HepG2 (cell line): ENCODE results near the gene RTKN2. TPM values are rescaled to one million over a fixed set of nuclear protein-coding genes. Genes with fewer than 3 reads are reported as not detected.
A peak's percentile ranks its signal among the peaks of the same experiment; 100 is the strongest.

ENCODE experiments used
- FOSL2 ChIP-seq: sonication (generic); formaldehyde crosslinking; IDR thresholded peaks from 2 replicates; pipeline ENCODE4 v1.4.0; 2020; ENCODE audit warnings: missing genetic modification reagents
- MED13 ChIP-seq: sonication (generic); formaldehyde crosslinking; IDR thresholded peaks from 2 replicates; pipeline ENCODE4 v1.5.0; 2020; ENCODE audit warnings: missing genetic modification reagents
- MTF1 ChIP-seq: sonication (generic); formaldehyde crosslinking; IDR thresholded peaks from 2 replicates; pipeline ENCODE4 v1.5.0; 2020; ENCODE audit warnings: missing genetic modification reagents
- SRY ChIP-seq: sonication (generic); formaldehyde crosslinking; IDR thresholded peaks from 2 replicates; pipeline ENCODE4 v1.8.0; 2022; ENCODE audit warnings: mild to moderate bottlenecking, missing genetic modification reagents
- THAP8 ChIP-seq: sonication (generic); formaldehyde crosslinking; IDR thresholded peaks from 2 replicates; pipeline ENCODE4 v1.5.1; 2020; ENCODE audit warnings: missing genetic modification reagents, mild to moderate bottlenecking, borderline replicate concordance
- ZBTB40 ChIP-seq, 2 experiments: fragments of 450-650 bp in 1 of 2; sonication (generic) in 1 of 2; formaldehyde crosslinking in 1 of 2; IDR thresholded peaks; 2 replicates each; pipeline versions ENCODE4 v1.6.1 to v1.8.0; 2016 to 2022; ENCODE audit warnings: antibody characterized with exemption in 1 of 2, mild to moderate bottlenecking in 1 of 2, missing genetic modification reagents in 1 of 2
- ZBTB43 ChIP-seq: sonication (generic); formaldehyde crosslinking; conservative IDR thresholded peaks from 2 replicates; pipeline ENCODE4 v1.4.0; 2020; ENCODE audit warnings: missing genetic modification reagents
- ZBTB7B ChIP-seq: sonication (generic); formaldehyde crosslinking; IDR thresholded peaks from 2 replicates; pipeline ENCODE4 v1.4.0; 2020; ENCODE audit warnings: missing genetic modification reagents
- ZKSCAN1 ChIP-seq: fragments of 150-350 bp; IDR thresholded peaks from 2 replicates; pipeline ENCODE4 v1.6.1; 2014; ENCODE audit warnings: low read length
- ZNF160 ChIP-seq: sonication (generic); formaldehyde crosslinking; IDR thresholded peaks from 2 replicates; pipeline ENCODE4 v1.8.0; 2022; ENCODE audit warnings: mild to moderate bottlenecking, inconsistent platforms, missing genetic modification reagents
- ZNF17 ChIP-seq: sonication (generic); formaldehyde crosslinking; IDR thresholded peaks from 2 replicates; pipeline ENCODE4 v1.5.0; 2020; ENCODE audit warnings: mild to moderate bottlenecking, missing genetic modification reagents
- ZNF207 ChIP-seq: fragments of 450-650 bp; IDR thresholded peaks from 2 replicates; pipeline ENCODE4 v1.6.1; 2016; ENCODE audit warnings: antibody characterized with exemption, borderline replicate concordance
- ZNF431 ChIP-seq: sonication (generic); formaldehyde crosslinking; IDR thresholded peaks from 2 replicates; pipeline ENCODE4 v1.9.0; 2022; ENCODE audit warnings: missing genetic modification reagents, low read depth, mild to moderate bottlenecking, borderline replicate concordance
- ZNF564 ChIP-seq: sonication (generic); formaldehyde crosslinking; IDR thresholded peaks from 2 replicates; pipeline ENCODE4 v1.8.1; 2023; ENCODE audit warnings: mild to moderate bottlenecking, missing genetic modification reagents
- ZNF598 ChIP-seq: sonication (generic); formaldehyde crosslinking; IDR thresholded peaks from 2 replicates; pipeline ENCODE4 v1.5.1; 2020; ENCODE audit warnings: mild to moderate bottlenecking, missing genetic modification reagents, borderline replicate concordance
- ZNF737 ChIP-seq: sonication (generic); formaldehyde crosslinking; IDR thresholded peaks from 2 replicates; pipeline ENCODE4 v1.5.0; 2020; ENCODE audit warnings: missing genetic modification reagents, mild to moderate bottlenecking, borderline replicate concordance
- ZNF850 ChIP-seq: sonication (generic); formaldehyde crosslinking; conservative IDR thresholded peaks from 2 replicates; pipeline ENCODE4 v1.9.0; 2021; ENCODE audit warnings: mild to moderate bottlenecking, missing genetic modification reagents
- polyA plus RNA-seq, 8 experiments: library from polyadenylated mRNA; depleted of rRNA in 3 of 8; stranded (reverse) in 7 of 8; unstranded in 1 of 8; fragments of >200 nt; fragmentation: Illumina TruSeq in 4 of 8; extraction: Trizol in 4 of 8; gene quantifications; 2 replicates each; pipeline versions ENCODE4 v1.2.1 to v1.2.3, GENCODE V29; 2011 to 2016; ENCODE audit warnings: low read depth in 4 of 8, missing spikeins in 1 of 8, mixed read lengths in 1 of 8; ENCODE audit not compliant: insufficient read depth in 1 of 8
- total RNA-seq, 5 experiments: library from RNA; depleted of rRNA; stranded (reverse); fragments of >200 nt; fragmentation: Illumina TruSeq; extraction: Trizol; gene quantifications; 2 replicates each; pipeline ENCODE4 v1.2.3, GENCODE V29; 2016; ENCODE audit warnings: low read depth in 1 of 5

The RTKN2 gene
- total and polyA plus RNA-seq, 2 of the 13 experiments (the other 11 are each of a cell fraction or from before 2014, with no cell fraction given) = 2.2 to 7.0 TPM

- TF ChIP-seq ZBTB40 (IDR thresholded peaks at IDR 0.05) (no peak), ZBTB40 (CRISPR knock-in tag; IDR thresholded peaks at IDR 0.05) (peak; percentile 47; the same call in 1 of the 2 replicates), THAP8 (CRISPR knock-in tag) (no peak), ZNF564 (CRISPR knock-in tag) (no peak), ZKSCAN1 (no peak), ZBTB43 (no peak; the same call in 1 of the 2 replicates), ZNF207 (no peak), FOSL2 (CRISPR knock-in tag) (peak; percentile 13; the same call in 1 of the 2 replicates), ZNF17 (no peak), ZNF598 (CRISPR knock-in tag) (no peak), ZNF160 (no peak), MED13 (CRISPR knock-in tag) (no peak), SRY (CRISPR knock-in tag) (0 out of 2 replicates have a peak, but pooled peaks have one; percentile 38), ZNF850 (CRISPR knock-in tag) (0 out of 2 replicates have a peak, but pooled peaks have one; percentile 52), ZBTB7B (CRISPR knock-in tag) (0 out of 2 replicates have a peak, but pooled peaks have one; percentile 31), MTF1 (no peak), ZNF737 (CRISPR knock-in tag) (no peak), ZNF431 (CRISPR knock-in tag) (no peak)
Measured at GRCh38 chr10:62268399-62269114, at the start of gene RTKN2 (continued).
